NCI-H2029 treated with DMSO at 0.1 percent for 48 hours (cell line): Measurements from ENCODE around the gene SLC5A2.
"Not testable (repeated sequence)": the region's sequence is repeated elsewhere in the genome, so short reads cannot be mapped to it uniquely, and the experiment has no call there.

Experiments
- DNase-seq: peaks from one replicate; lab custom pipeline; 2025; lab: John Stamatoyannopoulos, UW

Gene SLC5A2

DNA sequence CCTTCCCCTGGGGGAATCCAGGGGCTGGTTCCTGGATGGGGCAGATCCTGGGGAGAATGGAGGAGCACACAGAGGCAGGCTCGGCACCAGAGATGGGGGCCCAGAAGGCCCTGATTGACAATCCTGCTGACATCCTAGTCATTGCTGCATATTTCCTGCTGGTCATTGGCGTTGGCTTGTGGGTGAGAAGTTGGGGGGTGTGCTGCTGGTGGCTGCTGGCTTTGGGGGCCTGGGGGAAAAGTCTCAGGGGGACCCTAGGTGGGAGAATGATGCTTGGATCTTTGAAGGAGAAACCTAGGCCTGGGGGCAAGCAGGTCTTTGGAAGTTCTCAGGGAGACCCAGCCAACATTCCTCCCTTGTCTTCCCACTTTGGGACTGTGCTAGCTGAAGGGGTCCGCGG, at the start of gene SLC5A2:
Gene SLC5A2 (plus strand): TSS at position 43 of the 400 bp plus-strand sequence. CDS start 14 bp downstream, at position 57.
- no peak for DNase-seq

DNA sequence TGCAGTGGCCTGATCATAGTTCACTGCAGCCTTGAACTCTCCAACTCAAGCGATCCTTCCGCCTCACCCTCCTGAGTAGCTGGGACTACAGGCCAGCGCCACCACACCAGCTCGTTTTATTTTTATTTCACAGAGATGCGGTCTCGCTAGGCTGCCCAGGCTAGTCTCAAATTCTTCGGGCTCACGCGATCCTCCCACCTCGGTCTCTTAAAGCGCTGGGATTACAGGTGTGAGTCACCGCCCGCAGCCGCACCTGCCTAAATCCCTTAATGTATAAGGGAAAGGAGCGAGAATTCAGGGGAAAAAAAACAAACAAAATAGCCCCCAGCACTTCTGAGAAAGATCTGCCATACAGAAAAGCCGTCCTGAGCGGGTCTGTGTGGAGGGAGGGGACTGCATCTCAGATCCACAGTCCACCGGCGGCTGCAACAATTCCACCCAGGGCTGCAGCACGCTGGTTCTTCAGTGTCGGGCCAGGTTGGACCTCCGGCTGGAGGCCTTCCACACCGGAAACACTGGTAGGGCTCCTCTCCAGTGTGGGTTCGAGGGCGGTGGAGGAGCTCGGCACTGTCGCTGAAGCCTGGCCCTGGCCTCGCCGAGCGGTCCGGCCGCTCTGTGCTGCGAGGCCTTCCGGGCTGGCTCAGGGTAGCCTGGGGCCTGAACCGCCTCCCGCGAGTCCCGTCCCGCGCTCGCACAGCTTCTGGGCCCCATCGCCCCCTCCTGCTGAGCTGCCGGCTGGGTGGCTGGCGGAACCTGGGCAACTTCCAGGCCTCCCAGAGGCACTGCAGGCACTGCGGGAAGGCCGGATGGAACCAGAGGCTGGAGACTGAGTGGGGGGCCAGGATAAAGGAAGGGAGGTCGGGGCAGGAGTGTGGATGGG, 47.3 kb upstream of the SLC5A2 start:
- DNase-seq, result no peak

DNA sequence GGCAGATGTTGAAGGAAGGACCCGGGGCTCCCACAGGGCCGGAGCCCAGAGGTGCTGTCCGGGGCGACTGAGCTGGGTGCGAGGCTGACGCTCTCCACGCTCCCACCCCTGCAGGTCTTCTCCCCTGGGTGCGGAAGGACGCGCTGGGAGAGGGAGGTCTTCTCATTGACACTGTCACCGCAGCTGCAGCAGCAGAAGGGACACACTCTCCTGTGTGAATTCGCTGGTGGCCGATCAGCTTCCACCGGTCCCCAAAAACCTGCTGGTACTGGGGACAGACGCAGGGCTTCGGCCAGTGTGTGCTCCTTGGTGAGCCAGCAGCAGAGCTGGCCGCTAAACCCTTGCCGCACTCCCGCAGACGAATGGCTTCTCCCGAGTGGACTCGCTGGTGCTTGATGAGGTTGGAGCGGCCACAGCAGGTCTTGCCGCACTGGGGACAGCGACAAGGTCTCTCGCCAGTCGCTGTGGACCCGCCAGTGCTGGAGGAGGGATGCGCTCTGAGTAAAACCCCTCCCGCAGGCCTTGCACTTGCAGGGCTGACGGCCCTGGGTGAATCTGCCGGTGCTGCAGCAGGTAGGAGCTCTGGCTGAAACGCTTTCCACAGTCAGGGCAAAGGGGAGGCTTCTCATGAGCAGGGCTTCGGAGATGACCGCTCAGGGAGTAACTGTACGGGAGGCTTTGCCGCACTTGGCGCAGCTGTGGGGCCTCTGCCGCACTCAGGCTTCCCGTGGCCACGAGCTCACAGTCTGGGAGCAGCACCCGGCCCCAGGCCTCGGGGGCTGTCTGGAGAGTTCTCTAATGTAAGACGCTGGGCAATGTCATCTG, 46.5 kb upstream of the SLC5A2 start:
- no peak for DNase-seq

DNA sequence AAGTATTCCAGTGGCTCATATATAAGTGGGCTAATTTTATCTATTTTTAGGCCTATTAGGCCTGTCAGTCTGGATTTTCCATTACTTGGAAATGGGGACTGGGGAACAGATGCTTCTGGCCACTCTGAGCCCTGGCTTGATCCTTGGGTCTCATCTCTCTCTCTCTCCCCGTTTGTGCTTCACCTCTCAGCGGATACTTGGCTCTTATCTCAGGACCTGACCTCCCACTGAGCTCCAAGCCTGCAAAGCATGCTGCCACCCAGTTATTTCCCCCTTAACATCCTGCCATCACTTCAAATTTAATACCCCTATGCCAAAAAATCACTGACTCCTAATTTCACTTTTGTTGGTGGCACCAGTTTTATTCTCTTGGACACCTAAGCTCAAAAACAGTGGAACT, 44.5 kb upstream of the SLC5A2 start:
- DNase-seq, result no peak

DNA sequence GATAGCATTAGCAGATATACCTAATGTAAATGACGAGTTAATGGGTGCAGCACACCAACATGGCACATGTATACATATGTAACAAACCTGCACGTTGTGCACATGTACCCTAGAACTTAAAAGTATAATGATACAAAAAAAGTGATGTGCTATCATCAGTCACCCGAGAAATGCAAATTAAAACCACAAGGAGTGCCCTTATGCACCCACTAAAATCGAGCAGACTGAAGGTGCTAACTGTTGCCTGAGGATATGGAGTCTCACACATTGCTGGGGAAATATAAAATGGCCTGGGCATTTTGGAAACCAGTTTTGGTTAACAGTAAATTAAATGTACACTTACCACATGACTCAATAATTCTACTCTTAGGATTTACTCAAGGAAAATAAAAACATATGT, 43.9 kb upstream of the SLC5A2 start:
- not testable (repeated sequence) for DNase-seq

DNA sequence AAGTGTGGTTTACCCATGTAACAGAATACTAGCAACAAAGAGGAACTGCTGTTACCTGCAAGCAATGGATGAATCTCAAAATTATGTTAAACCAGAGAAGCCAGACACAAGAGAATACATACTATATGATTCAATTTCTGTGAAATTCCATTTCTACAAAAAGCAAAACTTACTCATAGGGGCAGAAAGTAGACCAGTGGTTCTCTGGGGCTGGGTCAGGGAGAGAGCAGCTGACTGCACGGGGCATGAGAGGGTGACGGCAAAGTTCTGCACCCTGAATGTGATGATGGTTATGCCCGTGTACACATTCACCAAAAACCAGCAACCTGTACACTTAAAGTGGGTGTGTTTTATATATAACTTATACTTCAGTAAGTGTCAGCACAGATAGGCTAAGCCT, 43.4 kb upstream of the SLC5A2 start:
- no peak for DNase-seq

DNA sequence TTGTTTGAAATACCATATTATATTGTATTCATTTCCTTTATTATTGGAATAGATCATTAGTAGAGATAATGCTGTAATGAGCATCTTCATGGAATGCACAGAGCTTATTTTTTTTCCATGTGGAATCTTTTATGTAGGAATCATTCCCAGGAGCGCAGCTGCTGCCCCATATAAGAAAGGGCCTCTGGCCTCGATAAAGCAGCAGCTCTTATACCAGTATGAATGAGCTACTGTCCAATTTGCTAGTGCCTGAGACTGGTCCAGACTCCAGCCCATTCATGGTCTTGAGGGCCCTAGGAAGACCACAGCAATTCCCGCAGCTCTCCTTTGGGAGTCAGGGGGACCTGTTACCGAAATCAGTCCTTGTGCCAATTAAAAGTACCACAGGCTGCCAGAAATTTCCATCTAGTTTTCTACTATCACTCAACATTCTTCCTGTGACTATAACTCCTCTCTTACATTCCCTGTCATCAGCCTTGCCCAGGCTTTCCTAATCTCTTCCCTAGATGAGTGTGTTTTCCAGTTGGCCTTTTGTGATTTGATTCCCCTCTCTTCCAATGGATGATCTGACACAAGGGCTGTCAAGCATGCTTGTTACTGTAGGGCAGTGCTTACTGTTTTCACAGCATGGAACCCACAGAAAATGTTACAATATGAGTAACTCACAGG, 42.3 kb upstream of the SLC5A2 start:
- DNase-seq, result no peak

DNA sequence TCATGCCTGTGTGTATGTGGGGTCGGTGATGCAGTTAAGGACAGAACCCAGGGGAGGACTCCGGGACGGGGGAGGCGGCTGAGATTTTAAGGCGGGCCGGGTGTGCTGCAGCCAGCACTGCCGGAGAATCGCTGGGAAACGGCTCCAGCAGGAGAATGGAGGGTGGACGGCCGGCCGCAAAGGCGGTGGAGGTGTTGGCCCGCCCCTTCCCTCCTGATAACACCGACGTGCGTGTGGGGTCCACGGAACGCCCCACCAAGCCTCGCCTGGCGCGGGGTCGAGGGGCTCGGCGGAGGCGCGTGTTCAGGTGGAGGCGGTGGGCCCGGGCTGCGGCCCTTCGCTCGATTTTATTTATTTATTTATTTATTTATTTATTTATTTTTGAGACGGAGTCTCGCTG, 41.0 kb upstream of the SLC5A2 start:
- no peak for DNase-seq

DNA sequence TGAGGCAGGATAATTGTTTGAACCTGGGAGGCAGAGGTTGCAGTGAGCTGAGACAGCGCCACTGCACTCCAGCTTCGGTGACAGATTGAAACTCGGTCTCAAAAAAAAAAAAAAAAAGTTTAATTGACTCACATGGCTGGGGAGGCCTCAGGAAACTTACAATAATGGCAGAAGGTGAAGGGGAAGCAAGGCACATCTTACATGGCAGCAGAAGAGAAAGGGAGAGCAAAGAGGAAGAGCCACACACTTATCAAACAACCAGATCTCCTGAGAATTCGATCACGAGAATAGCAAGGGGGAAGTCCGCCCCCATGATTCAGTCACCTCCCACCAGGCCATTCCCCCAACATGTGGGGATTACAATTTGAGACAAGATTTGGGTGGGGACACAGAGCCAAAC, 37.0 kb upstream of the SLC5A2 start:
- not testable (repeated sequence) for DNase-seq

DNA sequence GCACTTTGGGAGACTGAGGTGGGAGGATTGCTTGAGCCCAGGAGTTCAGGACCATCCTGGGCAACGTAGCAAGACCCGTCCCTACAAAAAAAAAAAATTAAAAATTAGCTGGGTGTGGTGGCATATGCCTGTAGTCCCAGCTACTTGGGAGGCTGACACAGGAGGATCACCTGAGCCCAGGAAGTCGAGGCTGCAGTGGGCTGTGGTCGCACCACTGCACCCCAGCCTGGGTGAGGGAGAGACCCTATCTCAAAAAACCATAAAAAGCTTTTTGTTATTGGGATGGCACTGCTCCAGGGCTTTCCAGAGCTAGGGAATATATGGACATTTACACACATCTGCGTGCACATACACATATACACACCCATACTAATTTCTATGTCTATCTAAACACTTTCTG, 31.7 kb upstream of the SLC5A2 start:
- no peak for DNase-seq

DNA sequence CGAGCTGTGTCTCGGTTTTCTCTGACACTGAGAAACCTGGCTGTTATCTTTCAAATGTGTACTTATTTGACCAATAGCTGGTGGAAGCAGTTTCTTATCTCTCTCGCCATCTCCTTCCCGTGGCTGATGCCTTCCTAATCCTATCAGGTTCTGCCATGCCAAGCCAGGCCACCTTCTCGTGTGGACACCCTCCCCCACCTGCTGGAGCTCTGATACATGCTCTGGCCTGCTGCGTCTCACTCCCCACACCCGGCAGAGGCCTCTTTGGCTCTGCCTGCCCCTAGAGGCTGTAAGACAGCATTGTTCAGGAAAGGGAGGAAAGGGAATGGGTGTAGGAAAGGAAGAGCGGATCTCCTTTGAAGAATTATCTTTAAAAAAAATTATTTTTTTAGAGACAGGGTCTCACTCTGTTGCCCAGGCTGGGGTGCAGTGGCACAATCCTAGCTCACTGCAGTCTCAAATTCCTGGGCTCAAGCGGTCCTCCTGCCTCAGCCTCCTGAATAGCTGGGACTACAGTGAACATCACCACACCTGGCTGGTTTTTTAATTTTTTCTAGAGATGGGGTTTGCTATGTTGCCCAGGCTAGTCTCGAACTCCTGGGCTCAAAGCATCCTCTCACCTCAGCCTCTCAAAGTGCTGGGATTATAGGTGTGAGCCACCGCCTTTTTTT, 31.1 kb upstream of the SLC5A2 start:
- DNase-seq, result no peak

DNA sequence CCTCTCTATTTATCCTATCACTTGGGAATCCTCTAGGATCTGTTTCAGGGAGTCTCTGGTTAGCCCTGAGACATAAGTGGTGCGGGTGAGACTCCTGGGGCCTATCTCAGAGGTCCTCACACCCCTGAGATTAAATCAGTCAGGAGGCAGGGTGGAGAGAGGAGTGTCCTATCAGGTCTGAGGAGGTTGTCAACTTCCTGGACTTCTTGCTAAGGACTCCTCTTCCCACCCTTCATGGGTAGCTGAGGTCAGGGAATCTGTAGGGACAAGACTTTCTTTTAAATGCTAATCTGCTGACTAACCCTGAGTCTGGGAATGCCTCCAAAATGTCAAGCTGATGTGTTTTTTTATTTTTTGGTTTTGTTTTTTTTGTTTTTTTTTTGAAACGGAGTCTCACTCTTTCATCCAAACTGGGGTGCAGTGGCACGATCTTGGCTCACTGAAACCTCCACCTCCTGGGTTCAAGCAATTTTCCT, 30.3 kb upstream of the SLC5A2 start:
- no peak for DNase-seq

DNA sequence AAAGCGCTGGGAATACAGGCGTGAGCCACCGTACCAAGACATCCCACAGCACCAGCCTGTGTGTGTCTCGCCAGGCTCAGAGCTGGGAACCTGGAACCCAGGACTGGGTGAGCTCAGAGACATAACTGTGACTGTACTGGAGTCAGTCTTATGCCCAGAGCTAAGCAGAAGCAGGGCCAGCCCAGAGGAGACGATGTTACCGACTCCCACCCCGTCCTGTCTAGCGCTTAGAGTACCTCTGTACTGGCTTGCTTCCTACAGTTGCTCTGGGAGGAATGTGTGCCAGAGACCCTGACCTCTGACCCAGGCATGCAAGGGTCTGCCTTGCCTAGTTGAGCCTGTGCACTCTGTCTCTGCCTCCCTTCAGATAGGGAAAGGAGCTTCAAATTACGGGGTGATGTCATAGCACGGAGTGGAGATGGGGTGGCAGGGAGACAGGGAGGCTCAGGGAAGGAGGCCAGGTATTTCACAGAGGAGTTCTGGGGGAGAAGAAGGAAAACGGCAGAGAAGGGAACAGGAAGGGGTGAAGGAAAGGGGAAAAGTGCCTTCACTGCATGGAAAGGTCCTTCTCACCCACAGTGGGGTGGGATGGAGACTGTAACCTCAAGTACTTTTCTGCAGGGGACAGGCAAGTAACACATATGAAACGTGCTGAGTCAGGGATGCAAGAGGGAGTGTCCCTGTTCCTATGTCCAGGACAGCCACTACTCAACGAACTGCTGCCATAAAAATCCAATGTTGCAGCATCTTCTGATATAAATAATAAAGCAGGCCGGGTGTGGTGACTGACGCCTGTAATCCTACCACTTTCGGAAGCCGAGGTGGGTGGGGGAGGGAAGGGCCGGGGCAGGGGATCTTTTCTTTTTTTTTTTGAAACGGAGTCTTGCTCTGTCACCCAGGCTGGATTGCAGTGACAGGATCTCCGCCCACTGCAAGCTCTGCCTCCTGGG, 29.4 kb upstream of the SLC5A2 start:
- DNase-seq, result no peak

DNA sequence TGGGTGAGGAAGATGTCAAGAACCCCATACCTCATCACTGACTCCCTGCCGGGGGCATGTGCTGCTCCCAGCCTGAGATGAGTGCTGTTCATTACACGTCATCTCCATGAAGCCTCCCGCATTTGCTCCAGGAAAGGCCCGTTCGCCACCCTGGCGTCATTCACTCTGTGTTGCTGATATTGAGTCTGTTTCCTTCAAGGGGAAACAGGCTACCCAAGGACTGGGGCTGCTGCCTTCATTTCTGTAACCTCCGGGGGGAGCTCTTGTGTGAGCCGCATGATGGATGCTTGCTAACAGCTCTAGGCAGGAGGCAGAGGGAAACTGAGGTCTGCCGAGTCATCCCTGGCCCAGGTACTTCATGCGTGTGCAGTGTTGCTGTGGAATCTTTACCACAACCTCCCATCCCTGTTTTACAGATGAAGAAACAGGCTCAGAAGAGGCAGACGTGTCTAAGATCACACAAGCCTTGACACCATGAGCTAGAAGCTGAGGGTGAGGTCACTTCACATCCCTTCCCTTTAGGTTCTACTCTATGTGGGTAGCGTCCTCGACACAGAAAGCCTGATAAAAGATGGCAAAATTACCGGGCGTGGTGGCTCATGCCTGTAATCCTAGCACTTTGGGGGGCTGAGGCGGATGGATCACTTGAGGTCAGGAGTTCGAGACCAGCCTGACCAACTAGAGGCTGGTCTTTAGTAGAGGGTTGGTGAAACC, 27.2 kb upstream of the SLC5A2 start:
- no peak for DNase-seq

DNA sequence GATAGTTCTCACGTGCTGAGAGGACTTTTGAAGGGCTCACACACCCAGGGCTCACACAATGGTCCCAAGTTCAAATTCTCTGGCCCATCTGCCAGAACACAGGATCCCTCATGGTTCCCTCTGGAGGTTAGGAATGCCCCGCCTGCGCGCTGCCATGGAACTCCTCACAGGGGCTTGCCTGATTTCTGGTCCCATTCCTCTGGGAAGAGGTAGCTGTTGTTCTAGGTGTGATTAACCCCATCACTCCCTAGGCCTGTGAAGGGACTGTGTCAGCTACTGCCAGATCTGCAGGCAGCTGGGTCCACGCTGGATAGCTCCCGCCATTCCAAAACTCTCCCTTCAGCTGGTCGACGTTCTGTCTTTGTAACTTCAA, 25.9 kb upstream of the SLC5A2 start:
- no peak for DNase-seq

DNA sequence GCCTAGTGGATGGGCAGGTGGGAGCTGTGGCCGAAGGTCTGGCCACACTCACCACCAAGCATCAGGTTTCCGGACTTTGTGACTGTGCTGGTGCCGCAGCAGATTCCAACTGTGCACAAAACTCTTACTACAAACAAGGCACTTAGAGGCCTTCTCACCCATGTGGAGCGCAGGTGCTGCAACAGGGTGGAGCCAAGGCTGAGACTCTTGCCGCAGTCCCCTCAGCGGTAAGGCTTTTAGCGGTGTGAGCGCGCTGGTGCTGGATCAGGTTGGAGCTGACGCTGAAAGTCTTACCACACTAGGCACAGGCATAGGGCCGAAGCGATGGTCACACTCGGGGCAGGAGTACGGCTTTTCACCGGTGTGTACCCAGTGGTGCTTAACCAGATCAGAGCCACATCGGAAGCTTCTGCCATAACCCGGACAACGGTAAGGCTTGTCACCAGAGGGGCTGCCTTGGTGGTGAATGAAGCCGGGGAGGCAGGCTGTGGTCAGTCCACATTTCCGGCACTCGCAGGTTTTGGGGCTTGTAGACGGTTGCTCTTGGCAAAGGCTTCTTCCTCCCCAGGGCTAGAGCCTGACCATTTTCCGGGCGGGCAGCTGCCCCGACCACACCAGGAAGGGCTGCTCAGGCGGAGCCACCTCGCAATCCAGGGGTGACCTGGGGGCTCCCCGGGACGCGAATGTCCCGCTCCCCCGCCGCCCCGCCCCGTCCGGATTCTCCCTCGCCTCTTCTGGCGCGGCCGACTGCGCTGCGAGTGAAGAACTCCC, 24.7 kb upstream of the SLC5A2 start:
- no peak for DNase-seq

DNA sequence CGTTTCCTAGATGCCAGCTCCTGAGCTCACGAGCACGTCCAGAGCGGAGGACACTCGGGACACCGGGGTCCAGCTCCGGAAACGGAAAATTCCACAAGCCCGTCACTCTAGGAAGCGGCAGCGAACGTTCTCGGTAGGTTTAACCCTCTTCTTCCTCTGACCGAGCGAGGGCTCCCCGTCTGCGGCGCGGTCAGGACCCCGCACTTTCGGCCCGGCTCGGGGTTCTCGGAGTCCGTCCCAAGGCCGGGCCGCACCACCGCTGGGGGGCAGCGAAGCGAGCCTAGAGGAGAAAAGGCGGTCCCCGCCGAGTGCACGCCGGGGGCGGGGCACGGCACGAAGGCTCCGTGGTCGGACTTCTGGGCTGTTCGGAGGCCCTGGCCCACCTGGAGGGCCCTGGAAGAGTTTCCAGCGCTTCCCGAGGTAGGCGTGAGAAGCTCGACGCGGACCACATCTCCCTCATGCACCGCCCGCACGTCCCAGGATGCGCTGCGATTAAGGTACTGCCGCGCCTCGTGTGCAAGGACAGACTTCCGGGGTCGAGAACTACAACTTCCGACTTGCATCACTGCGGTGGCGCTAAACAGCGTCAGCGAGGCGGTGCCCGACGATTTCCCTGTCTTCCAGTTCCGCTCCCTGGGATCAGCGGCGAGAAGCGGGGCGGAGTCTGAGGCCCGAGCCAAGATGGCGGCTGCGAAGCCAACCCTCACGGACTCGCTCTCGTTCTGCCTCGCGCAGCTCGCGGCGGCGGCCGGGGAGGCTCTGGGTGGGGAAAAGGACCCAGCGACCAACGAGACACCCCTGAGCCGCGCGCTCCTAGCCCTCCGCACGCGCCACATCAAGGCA, 23.9 kb upstream of the SLC5A2 start, which contains the start of gene ARMC5:
Gene ARMC5 (plus strand): TSS at position 658 of the 843 bp plus-strand sequence. CDS start 24 bp downstream, at position 682.
- peak; percentile 75 for DNase-seq
